ENCODE measurements around the gene ABCC3. TPM values are rescaled to one million over a fixed set of nuclear protein-coding genes. Genes with fewer than 3 reads are reported as not detected.

The ABCC3 gene
- total RNA-seq, 1 donor from 2014 or later, result 0.67 TPM

DNA sequence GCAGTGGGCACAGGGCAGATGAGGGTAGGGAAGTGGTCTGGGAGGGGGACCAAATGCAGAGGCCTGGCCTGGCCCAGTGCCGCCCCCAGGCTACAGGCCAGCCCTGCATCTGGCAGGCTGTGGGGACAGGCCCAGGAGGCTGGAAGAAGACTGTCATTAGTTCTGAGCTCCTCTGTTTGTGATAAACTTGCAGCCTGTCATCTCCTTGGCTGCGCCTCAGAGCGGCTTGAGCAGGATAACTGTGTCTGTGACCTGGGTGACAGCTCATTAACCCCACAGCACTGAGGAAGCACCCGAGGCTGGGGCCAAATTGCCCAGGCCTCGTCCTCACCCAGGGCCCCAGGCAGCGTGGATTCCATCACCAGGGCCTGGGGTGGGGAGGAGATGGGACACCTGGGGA lies 23.9 kb downstream of the ABCC3 start:
- Mint-ChIP-seq H3K36me3 (ENCODE audit: low read depth, unreplicated experiment) (peaks cover 4% of the 10 kb centered on the region), H3K27me3 (ENCODE audit: unreplicated experiment) (peaks cover 18% of the 10 kb centered on the region), H3K9me3 (ENCODE audit: unreplicated experiment) (no peaks in the 10 kb centered on the region), H3K4me1 (ENCODE audit: unreplicated experiment) (peaks cover 28% of the 10 kb centered on the region), H3K4me3 (ENCODE audit: unreplicated experiment) (no peak overlapping the region), H3K27ac (ENCODE audit: unreplicated experiment) (no peak overlapping the region)
- TF ChIP-seq CTCF (IDR thresholded peaks at IDR 0.05; ENCODE audit: unreplicated experiment), result no peak
- DNase-seq (ENCODE audit: low spot score), result no peak

DNA sequence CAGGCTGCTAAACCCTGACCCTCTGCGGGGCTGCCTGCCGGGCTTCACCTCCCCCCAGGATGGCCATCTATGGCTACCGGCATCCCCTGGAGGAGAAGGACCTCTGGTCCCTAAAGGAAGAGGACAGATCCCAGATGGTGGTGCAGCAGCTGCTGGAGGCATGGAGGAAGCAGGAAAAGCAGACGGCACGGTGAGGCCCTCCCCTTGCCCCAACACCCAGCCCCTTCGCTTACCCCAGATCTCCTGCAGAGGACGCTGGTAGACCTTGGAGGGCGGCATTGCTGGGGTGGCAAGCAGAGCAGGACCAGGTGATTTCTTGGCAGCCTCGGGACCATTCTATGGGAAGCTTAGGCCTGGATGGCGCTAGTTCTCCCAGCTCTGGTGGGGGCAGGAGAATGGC lies 24.5 kb downstream of the ABCC3 start:
- peaks cover 4% of the 10 kb centered on the region for H3K36me3 Mint-ChIP-seq (ENCODE audit: low read depth, unreplicated experiment)
- DNase-seq (ENCODE audit: low spot score), result no peak
- H3K4me3 Mint-ChIP-seq (ENCODE audit: unreplicated experiment), result no peak overlapping the region
- no peaks in the 10 kb centered on the region for H3K9me3 Mint-ChIP-seq (ENCODE audit: unreplicated experiment)
- TF ChIP-seq CTCF (IDR thresholded peaks at IDR 0.05; ENCODE audit: unreplicated experiment), result no peak
- peaks cover 28% of the 10 kb centered on the region for H3K4me1 Mint-ChIP-seq (ENCODE audit: unreplicated experiment)
- no peak overlapping the region for H3K27ac Mint-ChIP-seq (ENCODE audit: unreplicated experiment)
- peaks cover 24% of the 10 kb centered on the region for H3K27me3 Mint-ChIP-seq (ENCODE audit: unreplicated experiment)

DNA sequence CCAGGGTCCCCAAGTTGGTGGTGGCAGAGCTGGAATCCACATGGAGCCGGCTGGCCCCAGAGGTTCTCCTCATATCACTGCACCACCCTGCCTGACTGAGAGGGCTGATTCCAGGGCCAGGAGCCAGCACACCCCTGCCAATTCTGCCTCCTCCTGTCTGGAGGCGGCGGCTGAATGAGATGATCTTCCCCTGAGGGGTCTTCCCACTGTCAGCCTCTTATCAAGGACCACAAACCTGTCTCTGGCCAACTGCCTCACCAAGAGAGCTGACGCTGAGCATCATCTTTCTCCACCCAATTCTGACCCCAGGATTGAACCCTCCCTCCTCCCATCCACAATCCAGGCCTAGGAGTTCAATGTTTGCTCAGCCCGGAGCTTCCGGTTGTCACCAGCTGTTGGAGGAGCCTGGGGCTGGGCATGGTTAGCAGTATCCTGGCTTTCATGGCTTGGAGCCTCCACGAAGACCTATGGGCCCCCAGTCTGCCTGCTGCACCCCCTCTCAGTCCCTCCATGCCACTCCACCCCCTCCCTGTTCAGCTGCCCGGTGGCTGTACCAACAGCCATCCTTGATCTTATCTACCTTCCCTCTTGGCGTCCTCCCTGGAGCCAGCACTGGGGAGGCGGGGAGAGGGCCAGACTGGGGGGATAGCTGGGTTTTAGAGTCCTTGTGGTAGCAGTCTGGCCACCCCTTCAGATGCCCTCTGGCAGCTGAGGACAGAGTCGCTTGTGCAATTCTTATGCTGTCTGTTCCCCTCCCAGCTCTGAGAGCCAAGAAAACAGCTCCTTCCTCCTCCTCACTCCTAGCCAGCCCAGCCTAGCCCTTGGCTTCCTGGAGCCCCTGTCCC lies 25.6 kb downstream of the ABCC3 start:
- H3K4me3 Mint-ChIP-seq (ENCODE audit: unreplicated experiment), result no peak overlapping the region
- no peaks in the 10 kb centered on the region for H3K9me3 Mint-ChIP-seq (ENCODE audit: unreplicated experiment)
- H3K27me3 Mint-ChIP-seq (ENCODE audit: unreplicated experiment), result peaks cover 25% of the 10 kb centered on the region
- no peak for TF ChIP-seq CTCF (IDR thresholded peaks at IDR 0.05; ENCODE audit: unreplicated experiment)
- H3K27ac Mint-ChIP-seq (ENCODE audit: unreplicated experiment), result no peak overlapping the region
- DNase-seq (ENCODE audit: low spot score), result no peak
- H3K4me1 Mint-ChIP-seq (ENCODE audit: unreplicated experiment), result peaks cover 28% of the 10 kb centered on the region
- H3K36me3 Mint-ChIP-seq (ENCODE audit: low read depth, unreplicated experiment), result peaks cover 4% of the 10 kb centered on the region

DNA sequence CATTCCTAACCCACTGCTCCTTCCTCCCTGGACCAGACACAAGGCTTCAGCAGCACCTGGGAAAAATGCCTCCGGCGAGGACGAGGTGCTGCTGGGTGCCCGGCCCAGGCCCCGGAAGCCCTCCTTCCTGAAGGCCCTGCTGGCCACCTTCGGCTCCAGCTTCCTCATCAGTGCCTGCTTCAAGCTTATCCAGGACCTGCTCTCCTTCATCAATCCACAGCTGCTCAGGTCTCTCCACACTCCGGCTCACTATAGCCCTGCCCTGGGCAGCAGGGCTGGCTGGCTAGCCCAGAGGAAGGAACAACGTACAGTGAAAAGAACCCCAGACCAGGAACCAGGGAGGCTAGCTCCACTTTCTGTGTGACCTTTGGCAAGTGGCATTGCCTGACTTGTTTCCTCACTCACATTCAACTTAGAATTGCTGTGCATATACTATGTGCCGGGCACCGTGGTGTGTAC lies 26.2 kb downstream of the ABCC3 start:
- Mint-ChIP-seq H3K36me3 (ENCODE audit: low read depth, unreplicated experiment) (peaks cover 4% of the 10 kb centered on the region), H3K27me3 (ENCODE audit: unreplicated experiment) (peaks cover 25% of the 10 kb centered on the region), H3K27ac (ENCODE audit: unreplicated experiment) (peak overlapping the region; percentile 94), H3K4me3 (ENCODE audit: unreplicated experiment) (no peak overlapping the region), H3K4me1 (ENCODE audit: unreplicated experiment) (peaks cover 28% of the 10 kb centered on the region), H3K9me3 (ENCODE audit: unreplicated experiment) (no peaks in the 10 kb centered on the region)
- DNase-seq (ENCODE audit: low spot score), result no peak
- no peak for TF ChIP-seq CTCF (IDR thresholded peaks at IDR 0.05; ENCODE audit: unreplicated experiment)

DNA sequence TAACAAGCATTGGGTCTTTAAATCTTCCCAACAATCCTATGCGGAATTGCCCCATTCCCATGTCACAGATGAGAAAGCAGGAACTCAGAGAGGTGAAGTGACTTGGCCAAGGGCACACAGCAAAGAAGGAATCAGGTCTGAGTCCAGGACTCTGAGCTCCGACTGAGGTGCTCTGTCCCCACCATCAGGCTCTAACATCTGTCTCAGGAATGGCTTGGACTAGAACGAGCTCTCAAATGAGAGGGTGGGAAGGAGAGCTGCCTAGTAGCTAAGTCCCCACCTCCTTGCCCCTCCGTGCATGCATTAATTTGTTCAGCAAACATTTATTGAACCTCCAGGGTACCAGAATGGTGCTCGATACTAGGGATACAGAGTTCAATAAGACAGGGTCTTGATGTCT lies 26.7 kb downstream of the ABCC3 start:
- DNase-seq (ENCODE audit: low spot score), result no peak
- Mint-ChIP-seq H3K4me3 (ENCODE audit: unreplicated experiment) (no peak overlapping the region), H3K36me3 (ENCODE audit: low read depth, unreplicated experiment) (peaks cover 4% of the 10 kb centered on the region), H3K9me3 (ENCODE audit: unreplicated experiment) (no peaks in the 10 kb centered on the region), H3K4me1 (ENCODE audit: unreplicated experiment) (peaks cover 28% of the 10 kb centered on the region), H3K27ac (ENCODE audit: unreplicated experiment) (peak overlapping the region; percentile 94), H3K27me3 (ENCODE audit: unreplicated experiment) (peaks cover 25% of the 10 kb centered on the region)
- no peak for TF ChIP-seq CTCF (IDR thresholded peaks at IDR 0.05; ENCODE audit: unreplicated experiment)
